HepG2 (cell line): ENCODE data around the gene CTNND2. TPM values are rescaled to one million over a fixed set of nuclear protein-coding genes. Genes with fewer than 3 reads are reported as not detected.

ENCODE experiments used
- ATAC-seq: fragments of 200-7000 bp; cut with Tn5 transposase; 3 replicates; pipeline ENCODE4 v1.9.1; 2020; ENCODE audit warnings: mild to moderate bottlenecking, moderate library complexity
- BruUV-seq: library from RNA; stranded (reverse); fragments of 400-500 nt; replicated peaks from 2 replicates; lab custom pipeline; 2021; lab: Mats Ljungman, UMichigan
- CTCF ChIA-PET: fragments of 300-600 bp; formaldehyde crosslinking; extraction: SDS; loops from one replicate; lab custom pipeline; 2021; ENCODE audit warnings: low total read pairs, inconsistent platforms, low intra/inter-chr PET ratio; lab: Yijun Ruan, JAX
- POLR2A ChIA-PET: fragments of 350-600 bp; sonication (Branson Sonifier 250); formaldehyde crosslinking; loops from one replicate; lab custom pipeline; 2020; ENCODE audit warnings: antibody characterized with exemption, inconsistent platforms; lab: Yijun Ruan, JAX
- DNase-seq: peaks from one replicate; pipeline ENCODE4 v3.0.0-alpha.2; 2015; ENCODE audit warnings: low spot score
- FAIRE-seq: peaks from 3 replicates; lab custom pipeline; 2011; peaks lifted over from hg19 to GRCh38; lab: Jason Lieb, UNC
- H2AFZ ChIP-seq: one replicate; pipeline ENCODE4 v1.6.1; 2011; ENCODE audit warnings: low read length, inconsistent platforms
- H3K27ac ChIP-seq: fragments of 300-600 bp; 3 replicates; pipeline ENCODE4 v1.8.0; 2011; ENCODE audit warnings: mixed run types, mild to moderate bottlenecking, mixed read lengths, low read length, inconsistent platforms; ENCODE audit not compliant: insufficient read depth; ENCODE audit errors: extremely low read length
- H3K27me3 ChIP-seq, 2 experiments: fragments of 200-600 bp in 1 of 2; 2 replicates in 1 of 2; 3 replicates in 1 of 2; pipeline versions ENCODE4 v1.6.0 to v1.8.0; 2011; ENCODE audit warnings: low read length in 2 of 2, mild to moderate bottlenecking in 2 of 2, moderate library complexity in 2 of 2, inconsistent platforms in 1 of 2; ENCODE audit not compliant: insufficient read depth in 2 of 2, control insufficient read depth in 1 of 2
- H3K36me3 ChIP-seq, 2 experiments: fragments of 200-600 bp in 1 of 2; replicated peaks in 1 of 2; 2 replicates in 1 of 2; 3 replicates in 1 of 2; pipeline versions ENCODE4 v1.5.1 to v1.8.0; 2011; ENCODE audit warnings: low read length in 2 of 2, inconsistent platforms in 1 of 2; ENCODE audit not compliant: insufficient read depth in 2 of 2, control insufficient read depth in 1 of 2
- H3K4me1 ChIP-seq: 2 replicates; pipeline ENCODE4 v1.5.1; 2012; ENCODE audit warnings: low read length, inconsistent platforms; ENCODE audit not compliant: insufficient read depth
- H3K4me2 ChIP-seq: 2 replicates; pipeline ENCODE4 v1.6.0; 2011; ENCODE audit warnings: low read depth, low read length, inconsistent platforms
- H3K4me3 ChIP-seq, 3 experiments: fragments of 200-600 bp in 1 of 3; sonication (generic), shearing (Covaris generic) in 1 of 3; replicated peaks in 1 of 3; 2 replicates each; pipeline ENCODE4 v1.5.1; 2011 to 2016; ENCODE audit warnings: low read length in 3 of 3, inconsistent platforms in 2 of 3, low read depth in 2 of 3, mild to moderate bottlenecking in 2 of 3, control low read depth in 1 of 3, mixed read lengths in 1 of 3; ENCODE audit not compliant: insufficient read depth in 1 of 3
- H3K79me2 ChIP-seq: one replicate; pipeline ENCODE4 v1.6.1; 2011; ENCODE audit warnings: low read length, inconsistent platforms; ENCODE audit not compliant: insufficient read depth
- H3K9ac ChIP-seq: 2 replicates; pipeline ENCODE4 v1.6.0; 2011; ENCODE audit warnings: mild to moderate bottlenecking, low read depth, low read length, inconsistent platforms; ENCODE audit not compliant: insufficient read depth
- H3K9me3 ChIP-seq: 2 replicates; pipeline ENCODE4 v1.5.1; 2012; ENCODE audit warnings: mild to moderate bottlenecking, low read length
- H4K20me1 ChIP-seq: 2 replicates; pipeline ENCODE4 v1.6.0; 2011; ENCODE audit warnings: inconsistent platforms, mild to moderate bottlenecking, low read length, moderate library complexity; ENCODE audit not compliant: insufficient read depth
- GZF1 ChIP-seq: sonication (generic); formaldehyde crosslinking; IDR thresholded peaks from 2 replicates; pipeline ENCODE4 v1.5.1; 2020; ENCODE audit warnings: mild to moderate bottlenecking, missing genetic modification reagents
- HOXD1 ChIP-seq: sonication (generic); formaldehyde crosslinking; IDR thresholded peaks from 2 replicates; pipeline ENCODE4 v1.5.0; 2020; ENCODE audit warnings: missing genetic modification reagents
- KDM3A ChIP-seq: IDR thresholded peaks from 2 replicates; pipeline ENCODE4 v1.6.1; 2018; ENCODE audit warnings: low read depth, missing compliant biosample characterization
- KLF16 ChIP-seq, 2 experiments: sonication (generic) in 1 of 2; formaldehyde crosslinking in 1 of 2; IDR thresholded peaks; 2 replicates each; pipeline versions ENCODE4 v1.6.1 to v1.8.0; 2016 to 2023; ENCODE audit warnings: missing genetic modification reagents in 2 of 2, missing compliant biosample characterization in 1 of 2
- MAZ ChIP-seq, 2 experiments: sonication (generic) in 1 of 2; formaldehyde crosslinking in 1 of 2; IDR thresholded peaks; 2 replicates each; pipeline versions ENCODE4 v1.5.0 to v1.6.1; 2012 to 2020; ENCODE audit warnings: low read depth in 2 of 2, mild to moderate bottlenecking in 2 of 2, borderline replicate concordance in 1 of 2, improper control_type of control experiment in 1 of 2, low read length in 1 of 2, missing genetic modification reagents in 1 of 2, moderate library complexity in 1 of 2
- NFRKB ChIP-seq: fragments of 450-650 bp; IDR thresholded peaks from 2 replicates; pipeline ENCODE4 v1.6.1; 2017
- PRMT3 ChIP-seq: sonication (generic); formaldehyde crosslinking; IDR thresholded peaks from 2 replicates; pipeline ENCODE4 v1.8.1; 2022; ENCODE audit warnings: low read depth, mild to moderate bottlenecking, moderate library complexity, missing genetic modification reagents, borderline replicate concordance
- SP140L ChIP-seq: sonication (generic); formaldehyde crosslinking; IDR thresholded peaks from 2 replicates; pipeline ENCODE4 v1.4.0; 2020; ENCODE audit warnings: missing genetic modification reagents, borderline replicate concordance
- TBX2 ChIP-seq: sonication (generic); formaldehyde crosslinking; IDR thresholded peaks from 2 replicates; pipeline ENCODE4 v1.5.0; 2020; ENCODE audit warnings: missing genetic modification reagents, mild to moderate bottlenecking, borderline replicate concordance
- TCF7L2 ChIP-seq: IDR thresholded peaks from 2 replicates; pipeline ENCODE4 v1.6.1; 2011; ENCODE audit warnings: mild to moderate bottlenecking, low read depth, low read length, moderate library complexity
- XRCC5 ChIP-seq: fragments of 200-400 bp; formaldehyde crosslinking; optimal IDR thresholded peaks from 2 replicates; pipeline ENCODE3; 2017; ENCODE audit warnings: mild to moderate bottlenecking, low read length
- YEATS2 ChIP-seq: sonication (generic); formaldehyde crosslinking; IDR thresholded peaks from 2 replicates; pipeline ENCODE4 v1.4.0; 2020; ENCODE audit warnings: missing genetic modification reagents, borderline replicate concordance
- ZNF136 ChIP-seq: sonication (generic); formaldehyde crosslinking; IDR thresholded peaks from 2 replicates; pipeline ENCODE4 v1.8.1; 2022; ENCODE audit warnings: low read depth, mild to moderate bottlenecking, moderate library complexity, missing genetic modification reagents
- ZNF383 ChIP-seq: sonication (generic); formaldehyde crosslinking; IDR thresholded peaks from 2 replicates; pipeline ENCODE4 v1.4.0; 2020; ENCODE audit warnings: missing genetic modification reagents, mild to moderate bottlenecking, borderline replicate concordance
- ZNF446 ChIP-seq: sonication (generic); formaldehyde crosslinking; IDR thresholded peaks from 2 replicates; pipeline ENCODE4 v1.5.0; 2020; ENCODE audit warnings: mild to moderate bottlenecking, missing genetic modification reagents
- ZNF543 ChIP-seq: sonication (generic); formaldehyde crosslinking; IDR thresholded peaks from 2 replicates; pipeline ENCODE4 v1.4.0; 2020; ENCODE audit warnings: mild to moderate bottlenecking, missing genetic modification reagents
- WGBS: methylation state at CpG from one replicate; pipeline ENCODE4 v1.1.6; 2017; ENCODE audit warnings: low lambda C conversion rate; 5-methylcytosine and 5-hydroxymethylcytosine counted together
- in situ Hi-C: cut with HindIII; loops from 2 replicates; pipeline ENCODE4 v1.10.0; 2017; ENCODE audit warnings: low pct_unique_long_range_greater_than_20kb; ENCODE audit not compliant: extremely low pct_ligation_motif_present
- intact Hi-C: fragments of 100-400 bp; cut with micrococcal nuclease; formaldehyde crosslinking; loops from one replicate; pipeline ENCODE4 v1.10.0; 2022; ENCODE audit not compliant: unreplicated experiment
- polyA plus RNA-seq, 8 experiments: library from polyadenylated mRNA; depleted of rRNA in 3 of 8; stranded (reverse) in 7 of 8; unstranded in 1 of 8; fragments of >200 nt; fragmentation: Illumina TruSeq in 4 of 8; extraction: Trizol in 4 of 8; gene quantifications; 2 replicates each; pipeline versions ENCODE4 v1.2.1 to v1.2.3, GENCODE V29; 2011 to 2016; ENCODE audit warnings: low read depth in 4 of 8, missing spikeins in 1 of 8, mixed read lengths in 1 of 8; ENCODE audit not compliant: insufficient read depth in 1 of 8
- total RNA-seq, 5 experiments: library from RNA; depleted of rRNA; stranded (reverse); fragments of >200 nt; fragmentation: Illumina TruSeq; extraction: Trizol; gene quantifications; 2 replicates each; pipeline ENCODE4 v1.2.3, GENCODE V29; 2016; ENCODE audit warnings: low read depth in 1 of 5
- TF ChIP-seq, protein P1 (sequence below): sonication (generic); formaldehyde crosslinking; IDR thresholded peaks from 2 replicates; pipeline ENCODE4 v1.5.0; 2020; ENCODE audit warnings: mild to moderate bottlenecking, missing genetic modification reagents
- TF ChIP-seq, protein P2 (sequence below): sonication (generic); formaldehyde crosslinking; IDR thresholded peaks from 2 replicates; pipeline ENCODE4 v1.9.0; 2021; ENCODE audit warnings: mild to moderate bottlenecking, missing genetic modification reagents

CTNND2 gene
- total and polyA plus RNA-seq, 2 of the 13 experiments (the other 11 are each of a cell fraction or from before 2014, with no cell fraction given): not detected

DNA sequence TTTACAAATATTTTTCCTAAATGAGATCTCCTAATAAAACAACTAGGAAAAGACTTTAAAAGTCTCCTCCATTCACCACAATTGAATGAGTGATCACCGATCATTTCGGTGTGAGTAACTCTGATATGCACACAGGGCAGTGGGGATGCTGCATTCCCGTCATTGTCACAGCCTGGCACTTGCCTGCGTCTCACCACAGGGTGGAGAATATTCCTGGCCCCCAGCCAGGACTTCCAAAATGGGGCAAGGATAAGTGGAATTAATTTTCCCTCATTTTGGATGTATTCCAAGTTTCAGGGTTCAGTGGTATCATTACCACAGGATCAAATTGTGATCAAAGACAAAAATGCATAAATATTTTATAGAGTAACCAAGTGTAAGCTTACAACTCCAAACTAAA, 107.1 kb downstream of the CTNND2 start:
- 24% methylated on average over 4 of the region's 4 CpGs for WGBS
- no TSS peak for BruUV-seq
- FAIRE-seq (no peak), ATAC-seq (no peak), DNase-seq (no peak)
- no peak overlapping the region for H2AFZ ChIP-seq
- H3K4me3 ChIP-seq: no peak overlapping the region
- H3K79me2 ChIP-seq: no peaks in the 10 kb centered on the region
- no peak overlapping the region for H3K27ac ChIP-seq
- no peaks in the 10 kb centered on the region for H3K27me3 ChIP-seq
- CTCF ChIA-PET: no interaction called here
- POLR2A ChIA-PET: no interaction called here
- no peak overlapping the region for H3K9ac ChIP-seq
- in situ Hi-C loops (no loop called here), intact Hi-C loops (no loop called here)
- no peaks in the 10 kb centered on the region for H3K9me3 ChIP-seq
- TF ChIP-seq MAZ (IDR thresholded peaks at IDR 0.05; ENCODE audit: borderline replicate concordance, low read depth, low read length) (no peak), MAZ (CRISPR knock-in tag; IDR thresholded peaks at IDR 0.05; ENCODE audit: low read depth) (no peak), KLF16 (CRISPR knock-in tag; IDR thresholded peaks at IDR 0.05) (no peak), SP140L (CRISPR knock-in tag) (no peak), KDM3A (CRISPR knock-in tag) (no peak), XRCC5 (no peak), ZNF383 (no peak), NFRKB (no peak), GZF1 (no peak), TCF7L2 (no peak), ZNF136 (CRISPR knock-in tag) (no peak), ZNF446 (CRISPR knock-in tag) (no peak), YEATS2 (CRISPR knock-in tag) (no peak), PRMT3 (CRISPR knock-in tag) (no peak), TBX2 (CRISPR knock-in tag) (no peak), ZNF543 (CRISPR knock-in tag) (no peak), HOXD1 (CRISPR knock-in tag) (no peak)
- TF ChIP-seq, protein P1, sequence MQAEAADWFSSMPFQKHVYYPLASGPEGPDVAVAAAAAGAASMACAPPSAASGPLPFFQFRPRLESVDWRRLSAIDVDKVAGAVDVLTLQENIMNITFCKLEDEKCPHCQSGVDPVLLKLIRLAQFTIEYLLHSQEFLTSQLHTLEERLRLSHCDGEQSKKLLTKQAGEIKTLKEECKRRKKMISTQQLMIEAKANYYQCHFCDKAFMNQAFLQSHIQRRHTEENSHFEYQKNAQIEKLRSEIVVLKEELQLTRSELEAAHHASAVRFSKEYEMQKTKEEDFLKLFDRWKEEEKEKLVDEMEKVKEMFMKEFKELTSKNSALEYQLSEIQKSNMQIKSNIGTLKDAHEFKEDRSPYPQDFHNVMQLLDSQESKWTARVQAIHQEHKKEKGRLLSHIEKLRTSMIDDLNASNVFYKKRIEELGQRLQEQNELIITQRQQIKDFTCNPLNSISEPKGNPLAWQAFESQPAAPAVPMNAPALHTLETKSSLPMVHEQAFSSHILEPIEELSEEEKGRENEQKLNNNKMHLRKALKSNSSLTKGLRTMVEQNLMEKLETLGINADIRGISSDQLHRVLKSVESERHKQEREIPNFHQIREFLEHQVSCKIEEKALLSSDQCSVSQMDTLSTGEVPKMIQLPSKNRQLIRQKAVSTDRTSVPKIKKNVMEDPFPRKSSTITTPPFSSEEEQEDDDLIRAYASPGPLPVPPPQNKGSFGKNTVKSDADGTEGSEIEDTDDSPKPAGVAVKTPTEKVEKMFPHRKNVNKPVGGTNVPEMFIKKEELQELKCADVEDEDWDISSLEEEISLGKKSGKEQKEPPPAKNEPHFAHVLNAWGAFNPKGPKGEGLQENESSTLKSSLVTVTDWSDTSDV: no peak
- TF ChIP-seq, protein P2, sequence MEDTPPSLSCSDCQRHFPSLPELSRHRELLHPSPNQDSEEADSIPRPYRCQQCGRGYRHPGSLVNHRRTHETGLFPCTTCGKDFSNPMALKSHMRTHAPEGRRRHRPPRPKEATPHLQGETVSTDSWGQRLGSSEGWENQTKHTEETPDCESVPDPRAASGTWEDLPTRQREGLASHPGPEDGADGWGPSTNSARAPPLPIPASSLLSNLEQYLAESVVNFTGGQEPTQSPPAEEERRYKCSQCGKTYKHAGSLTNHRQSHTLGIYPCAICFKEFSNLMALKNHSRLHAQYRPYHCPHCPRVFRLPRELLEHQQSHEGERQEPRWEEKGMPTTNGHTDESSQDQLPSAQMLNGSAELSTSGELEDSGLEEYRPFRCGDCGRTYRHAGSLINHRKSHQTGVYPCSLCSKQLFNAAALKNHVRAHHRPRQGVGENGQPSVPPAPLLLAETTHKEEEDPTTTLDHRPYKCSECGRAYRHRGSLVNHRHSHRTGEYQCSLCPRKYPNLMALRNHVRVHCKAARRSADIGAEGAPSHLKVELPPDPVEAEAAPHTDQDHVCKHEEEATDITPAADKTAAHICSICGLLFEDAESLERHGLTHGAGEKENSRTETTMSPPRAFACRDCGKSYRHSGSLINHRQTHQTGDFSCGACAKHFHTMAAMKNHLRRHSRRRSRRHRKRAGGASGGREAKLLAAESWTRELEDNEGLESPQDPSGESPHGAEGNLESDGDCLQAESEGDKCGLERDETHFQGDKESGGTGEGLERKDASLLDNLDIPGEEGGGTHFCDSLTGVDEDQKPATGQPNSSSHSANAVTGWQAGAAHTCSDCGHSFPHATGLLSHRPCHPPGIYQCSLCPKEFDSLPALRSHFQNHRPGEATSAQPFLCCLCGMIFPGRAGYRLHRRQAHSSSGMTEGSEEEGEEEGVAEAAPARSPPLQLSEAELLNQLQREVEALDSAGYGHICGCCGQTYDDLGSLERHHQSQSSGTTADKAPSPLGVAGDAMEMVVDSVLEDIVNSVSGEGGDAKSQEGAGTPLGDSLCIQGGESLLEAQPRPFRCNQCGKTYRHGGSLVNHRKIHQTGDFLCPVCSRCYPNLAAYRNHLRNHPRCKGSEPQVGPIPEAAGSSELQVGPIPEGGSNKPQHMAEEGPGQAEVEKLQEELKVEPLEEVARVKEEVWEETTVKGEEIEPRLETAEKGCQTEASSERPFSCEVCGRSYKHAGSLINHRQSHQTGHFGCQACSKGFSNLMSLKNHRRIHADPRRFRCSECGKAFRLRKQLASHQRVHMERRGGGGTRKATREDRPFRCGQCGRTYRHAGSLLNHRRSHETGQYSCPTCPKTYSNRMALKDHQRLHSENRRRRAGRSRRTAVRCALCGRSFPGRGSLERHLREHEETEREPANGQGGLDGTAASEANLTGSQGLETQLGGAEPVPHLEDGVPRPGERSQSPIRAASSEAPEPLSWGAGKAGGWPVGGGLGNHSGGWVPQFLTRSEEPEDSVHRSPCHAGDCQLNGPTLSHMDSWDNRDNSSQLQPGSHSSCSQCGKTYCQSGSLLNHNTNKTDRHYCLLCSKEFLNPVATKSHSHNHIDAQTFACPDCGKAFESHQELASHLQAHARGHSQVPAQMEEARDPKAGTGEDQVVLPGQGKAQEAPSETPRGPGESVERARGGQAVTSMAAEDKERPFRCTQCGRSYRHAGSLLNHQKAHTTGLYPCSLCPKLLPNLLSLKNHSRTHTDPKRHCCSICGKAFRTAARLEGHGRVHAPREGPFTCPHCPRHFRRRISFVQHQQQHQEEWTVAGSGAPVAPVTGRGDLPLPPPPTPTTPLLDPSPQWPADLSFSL (CRISPR knock-in tag): no peak
- no peaks in the 10 kb centered on the region for H3K4me1 ChIP-seq
- H3K4me2 ChIP-seq: no peak overlapping the region
- H3K36me3 ChIP-seq: no peaks in the 10 kb centered on the region
- no peaks in the 10 kb centered on the region for H4K20me1 ChIP-seq
